DOHH2 (cell line): Measurements from ENCODE around the gene TEX52.

Source experiments
- CTCF ChIP-seq: fragments of 200-600 bp; sonication (generic); IDR thresholded peaks from one replicate; pipeline ENCODE4 v1.5.1; 2014; ENCODE audit warnings: antibody characterized with exemption, mild to moderate bottlenecking, low read depth, low read length; ENCODE audit not compliant: poor library complexity, severe bottlenecking
- EZH2phosphoT487 ChIP-seq: fragments of 200-600 bp; sonication (generic); IDR thresholded peaks from 2 replicates; pipeline ENCODE4 v1.6.1; 2017; ENCODE audit warnings: borderline replicate concordance, mild to moderate bottlenecking, antibody characterized with exemption, low read length, moderate library complexity, mixed read lengths

GRCh38 chr12:2890388-2891239, 33.8 kb upstream of the TEX52 start, which contains the start of gene TULP3:
- TF ChIP-seq CTCF = no peak
- no peak for TF ChIP-seq EZH2phosphoT487
